NCI-H2227 (cell line): ENCODE results near the gene BET1L.

Source experiments
- DNase-seq: peaks from one replicate; lab custom pipeline; 2025; ENCODE audit not compliant: unreplicated experiment; lab: John Stamatoyannopoulos, UW

The BET1L gene

GRCh38 chr11:210803-211180 is 3.6 kb upstream of the BET1L start:
- no peak for DNase-seq

GRCh38 chr11:210122-210802 is 3.1 kb upstream of the BET1L start:
- no peak for DNase-seq

GRCh38 chr11:209275-210121 is 2.3 kb upstream of the BET1L start:
- peak; percentile 27 for DNase-seq

GRCh38 chr11:208917-209260 is 1.7 kb upstream of the BET1L start:
- DNase-seq: no peak

- DNase-seq: peak; percentile 90
Measured at GRCh38 chr11:208181-208916, 1.1 kb upstream of the BET1L start.

GRCh38 chr11:207863-208180 is 623 bp upstream of the BET1L start:
- DNase-seq: no peak

GRCh38 chr11:206526-207207 is 532 bp downstream of the BET1L start:
- no peak for DNase-seq

GRCh38 chr11:206002-206384 is 1.2 kb downstream of the BET1L start:
- DNase-seq: no peak

- no peak for DNase-seq
Measured at GRCh38 chr11:205221-206001, 1.8 kb downstream of the BET1L start.

GRCh38 chr11:204587-205109 is 2.6 kb downstream of the BET1L start:
- no peak for DNase-seq

GRCh38 chr11:203945-204586 is 3.1 kb downstream of the BET1L start:
- DNase-seq: no peak

- DNase-seq: no peak
Measured at GRCh38 chr11:203056-203944, 3.9 kb downstream of the BET1L start.

- no peak for DNase-seq
Measured at GRCh38 chr11:202490-202889, 4.7 kb downstream of the BET1L start.

- no peak for DNase-seq
Measured at GRCh38 chr11:201966-202365, 5.2 kb downstream of the BET1L start.

- no peak for DNase-seq
Measured at GRCh38 chr11:200224-201003, 6.8 kb downstream of the BET1L start.

- DNase-seq: no peak
Measured at GRCh38 chr11:199782-200181, 7.4 kb downstream of the BET1L start.

- DNase-seq: no peak
Measured at GRCh38 chr11:199004-199581, 8.1 kb downstream of the BET1L start.

- no peak for DNase-seq
Measured at GRCh38 chr11:198236-198806, 8.9 kb downstream of the BET1L start.
